Measurements from ENCODE around the gene SF3B4.
"Not testable (repeated sequence)": the region's sequence is repeated elsewhere in the genome, so short reads cannot be mapped to it uniquely, and the experiment has no call there.

SF3B4 gene

GRCh38 chr1:149942207-149942606, 14.6 kb upstream of the SF3B4 start:
- Mint-ChIP-seq H3K4me1 (peaks cover 3% of the 10 kb centered on the region), H3K27ac (no peak overlapping the region), H3K36me3 (peaks cover 4% of the 10 kb centered on the region), H3K27me3 (no peaks in the 10 kb centered on the region), H3K4me3 (no peak overlapping the region), H3K9me3 (no peaks in the 10 kb centered on the region)
- ATAC-seq (ENCODE audit: low read depth) (no peak), DNase-seq (ENCODE audit: low spot score in 2 of 2) (no peak)

- Mint-ChIP-seq H3K4me3 (no peak overlapping the region), H3K4me1 (peaks cover 3% of the 10 kb centered on the region), H3K36me3 (peaks cover 2% of the 10 kb centered on the region), H3K27ac (no peak overlapping the region), H3K9me3 (no peaks in the 10 kb centered on the region), H3K27me3 (no peaks in the 10 kb centered on the region)
- ATAC-seq (ENCODE audit: low read depth) = no peak
- DNase-seq (ENCODE audit: low spot score in 2 of 2) = no peak
Measured at GRCh38 chr1:149940427-149940826, 12.8 kb upstream of the SF3B4 start.

GRCh38 chr1:149938668-149939003, 11.0 kb upstream of the SF3B4 start:
- not testable (repeated sequence) for H3K4me1 Mint-ChIP-seq; ATAC-seq (ENCODE audit: low read depth); H3K27me3 Mint-ChIP-seq; H3K36me3 Mint-ChIP-seq; DNase-seq (ENCODE audit: low spot score in 2 of 2); H3K9me3 Mint-ChIP-seq; H3K4me3 Mint-ChIP-seq; H3K27ac Mint-ChIP-seq

- H3K27me3 Mint-ChIP-seq = peaks cover 11% of the 10 kb centered on the region
Measured at GRCh38 chr1:149937759-149938158, 10.2 kb upstream of the SF3B4 start.

GRCh38 chr1:149936992-149937705, 9.5 kb upstream of the SF3B4 start:
- H3K27me3 Mint-ChIP-seq = peaks cover 12% of the 10 kb centered on the region
- no peak overlapping the region for H3K27ac Mint-ChIP-seq
- no peaks in the 10 kb centered on the region for H3K36me3 Mint-ChIP-seq
- no peak for DNase-seq (ENCODE audit: low spot score in 2 of 2)
- no peak for ATAC-seq (ENCODE audit: low read depth)
- no peak overlapping the region for H3K4me3 Mint-ChIP-seq
- no peaks in the 10 kb centered on the region for H3K9me3 Mint-ChIP-seq
- H3K4me1 Mint-ChIP-seq = peaks cover 3% of the 10 kb centered on the region

More at GRCh38 chr1:149937759-149938158, 10.2 kb upstream of the SF3B4 start:
- DNase-seq (ENCODE audit: low spot score in 2 of 2) = no peak
- Mint-ChIP-seq H3K4me3 (no peak overlapping the region), H3K9me3 (no peaks in the 10 kb centered on the region), H3K4me1 (peaks cover 3% of the 10 kb centered on the region), H3K27ac (no peak overlapping the region), H3K36me3 (no peaks in the 10 kb centered on the region)
- no peak for ATAC-seq (ENCODE audit: low read depth)

- Mint-ChIP-seq H3K27ac (no peak within 1 kb of the TSS), H3K9me3 (no peaks in the 10 kb centered on the region), H3K4me3 (no peak within 1 kb of the TSS), H3K4me1 (peaks cover 3% of the 10 kb centered on the region), H3K36me3 (no peaks in the 10 kb centered on the region), H3K27me3 (peaks cover 19% of the 10 kb centered on the region)
- ATAC-seq (ENCODE audit: low read depth) (no peak), DNase-seq (ENCODE audit: low spot score in 2 of 2) (no peak)
Measured at GRCh38 chr1:149936170-149936991, 8.8 kb upstream of the SF3B4 start, which contains the start of gene MTMR11. Gene MTMR11, minus strand, starts transcription at chr1:149936879. Its CDS starts 232 bp downstream, at chr1:149936647.

- Mint-ChIP-seq H3K27me3 (peaks cover 24% of the 10 kb centered on the region), H3K4me1 (peaks cover 3% of the 10 kb centered on the region), H3K9me3 (no peaks in the 10 kb centered on the region), H3K27ac (no peak overlapping the region), H3K4me3 (no peak overlapping the region), H3K36me3 (no peaks in the 10 kb centered on the region)
- DNase-seq (ENCODE audit: low spot score in 2 of 2) (no peak), ATAC-seq (ENCODE audit: low read depth) (no peak)
Measured at GRCh38 chr1:149934356-149934755, 6.8 kb upstream of the SF3B4 start.

- Mint-ChIP-seq H3K9me3 (no peaks in the 10 kb centered on the region), H3K27me3 (peaks cover 24% of the 10 kb centered on the region), H3K4me1 (peaks cover 7% of the 10 kb centered on the region), H3K36me3 (no peaks in the 10 kb centered on the region), H3K27ac (no peak overlapping the region), H3K4me3 (no peak overlapping the region)
- no peak for DNase-seq (ENCODE audit: low spot score in 2 of 2)
- ATAC-seq (ENCODE audit: low read depth) = no peak
Measured at GRCh38 chr1:149933208-149933607, 5.6 kb upstream of the SF3B4 start.

GRCh38 chr1:149932474-149932873, 4.9 kb upstream of the SF3B4 start:
- Mint-ChIP-seq H3K4me1 (peaks cover 7% of the 10 kb centered on the region), H3K36me3 (peaks cover 3% of the 10 kb centered on the region), H3K27ac (no peak overlapping the region), H3K27me3 (peaks cover 24% of the 10 kb centered on the region), H3K4me3 (no peak overlapping the region), H3K9me3 (no peaks in the 10 kb centered on the region)
- DNase-seq (ENCODE audit: low spot score in 2 of 2) (no peak), ATAC-seq (ENCODE audit: low read depth) (no peak)

- Mint-ChIP-seq H3K27me3 (peaks cover 24% of the 10 kb centered on the region), H3K27ac (no peak overlapping the region), H3K9me3 (no peaks in the 10 kb centered on the region), H3K4me3 (no peak overlapping the region), H3K4me1 (peaks cover 7% of the 10 kb centered on the region), H3K36me3 (peaks cover 3% of the 10 kb centered on the region)
- DNase-seq (ENCODE audit: low spot score in 2 of 2) (no peak), ATAC-seq (ENCODE audit: low read depth) (no peak)
Measured at GRCh38 chr1:149931212-149931790, 3.7 kb upstream of the SF3B4 start.

GRCh38 chr1:149929856-149930255, 2.3 kb upstream of the SF3B4 start:
- no peak for ATAC-seq (ENCODE audit: low read depth)
- H3K9me3 Mint-ChIP-seq = no peaks in the 10 kb centered on the region
- peaks cover 24% of the 10 kb centered on the region for H3K27me3 Mint-ChIP-seq
- no peak for DNase-seq (ENCODE audit: low spot score in 2 of 2)
- no peak overlapping the region for H3K4me3 Mint-ChIP-seq
- H3K4me1 Mint-ChIP-seq = peaks cover 17% of the 10 kb centered on the region
- H3K27ac Mint-ChIP-seq = no peak overlapping the region
- peaks cover 18% of the 10 kb centered on the region for H3K36me3 Mint-ChIP-seq

GRCh38 chr1:149928401-149928724, 760 bp upstream of the SF3B4 start:
- DNase-seq (ENCODE audit: low spot score in 2 of 2) = no peak
- Mint-ChIP-seq H3K27ac (peak overlapping the region; percentile 87), H3K4me1 (peaks cover 23% of the 10 kb centered on the region), H3K36me3 (peaks cover 30% of the 10 kb centered on the region), H3K27me3 (peaks cover 16% of the 10 kb centered on the region), H3K4me3 (peak overlapping the region; percentile 95), H3K9me3 (no peaks in the 10 kb centered on the region)
- no peak for ATAC-seq (ENCODE audit: low read depth)

GRCh38 chr1:149927056-149927562, 494 bp downstream of the SF3B4 start:
- Mint-ChIP-seq H3K36me3 (peaks cover 40% of the 10 kb centered on the region), H3K9me3 (no peaks in the 10 kb centered on the region), H3K27me3 (peaks cover 11% of the 10 kb centered on the region), H3K27ac (peak overlapping the region; percentile 87), H3K4me1 (peaks cover 24% of the 10 kb centered on the region), H3K4me3 (peak overlapping the region; percentile 95)
- ATAC-seq (ENCODE audit: low read depth) (no peak), DNase-seq (ENCODE audit: low spot score in 2 of 2) (no peak)

GRCh38 chr1:149926296-149926695, 1.3 kb downstream of the SF3B4 start:
- H3K4me1 Mint-ChIP-seq = peaks cover 24% of the 10 kb centered on the region
- no peak for DNase-seq (ENCODE audit: low spot score in 2 of 2)
- H3K4me3 Mint-ChIP-seq = peak overlapping the region; percentile 95
- peaks cover 45% of the 10 kb centered on the region for H3K36me3 Mint-ChIP-seq
- H3K27me3 Mint-ChIP-seq = peaks cover 4% of the 10 kb centered on the region
- no peaks in the 10 kb centered on the region for H3K9me3 Mint-ChIP-seq
- no peak overlapping the region for H3K27ac Mint-ChIP-seq
- no peak for ATAC-seq (ENCODE audit: low read depth)

Data from memory B cell (primary cell).